22Rv1 (cell line): ENCODE measurements around the gene TMEM94.

Experiments used
- ZFX ChIP-seq: fragments of 450-650 bp; IDR thresholded peaks from 2 replicates; pipeline ENCODE4 v1.6.1; 2017; ENCODE audit warnings: antibody characterized with exemption, borderline replicate concordance
- TF ChIP-seq, protein P1 (sequence below): fragments of 450-650 bp; IDR thresholded peaks from 2 replicates; pipeline ENCODE4 v1.5.1; 2017; ENCODE audit warnings: mild to moderate bottlenecking

DNA sequence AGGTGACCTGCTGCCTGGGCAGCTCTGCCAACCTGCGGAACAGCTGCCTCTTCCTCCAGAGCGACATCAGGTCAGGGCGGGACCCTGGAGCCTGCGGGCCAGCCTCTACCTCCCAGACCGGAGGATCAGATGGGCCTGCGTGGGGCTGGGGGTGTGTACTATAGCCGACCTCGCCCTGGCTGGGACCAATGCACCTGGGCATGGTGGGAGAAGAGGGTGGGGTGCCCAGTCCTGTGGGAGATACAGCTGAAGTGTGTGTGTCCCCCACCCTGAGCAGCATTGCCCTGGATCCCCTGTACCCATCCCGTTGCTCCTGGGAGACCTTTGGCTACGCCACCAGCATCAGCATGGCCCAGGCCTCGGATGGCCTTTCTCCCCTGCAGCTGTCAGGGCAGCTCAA is 39.6 kb downstream of the TMEM94 start:
- TF ChIP-seq, protein P1, sequence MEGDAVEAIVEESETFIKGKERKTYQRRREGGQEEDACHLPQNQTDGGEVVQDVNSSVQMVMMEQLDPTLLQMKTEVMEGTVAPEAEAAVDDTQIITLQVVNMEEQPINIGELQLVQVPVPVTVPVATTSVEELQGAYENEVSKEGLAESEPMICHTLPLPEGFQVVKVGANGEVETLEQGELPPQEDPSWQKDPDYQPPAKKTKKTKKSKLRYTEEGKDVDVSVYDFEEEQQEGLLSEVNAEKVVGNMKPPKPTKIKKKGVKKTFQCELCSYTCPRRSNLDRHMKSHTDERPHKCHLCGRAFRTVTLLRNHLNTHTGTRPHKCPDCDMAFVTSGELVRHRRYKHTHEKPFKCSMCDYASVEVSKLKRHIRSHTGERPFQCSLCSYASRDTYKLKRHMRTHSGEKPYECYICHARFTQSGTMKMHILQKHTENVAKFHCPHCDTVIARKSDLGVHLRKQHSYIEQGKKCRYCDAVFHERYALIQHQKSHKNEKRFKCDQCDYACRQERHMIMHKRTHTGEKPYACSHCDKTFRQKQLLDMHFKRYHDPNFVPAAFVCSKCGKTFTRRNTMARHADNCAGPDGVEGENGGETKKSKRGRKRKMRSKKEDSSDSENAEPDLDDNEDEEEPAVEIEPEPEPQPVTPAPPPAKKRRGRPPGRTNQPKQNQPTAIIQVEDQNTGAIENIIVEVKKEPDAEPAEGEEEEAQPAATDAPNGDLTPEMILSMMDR = no peak
- TF ChIP-seq ZFX = no peak
